Neural cell (in vitro differentiated cells): ENCODE data around the gene SF1. TPM values are rescaled to one million over a fixed set of nuclear protein-coding genes. Genes with fewer than 3 reads are reported as not detected.

Source experiments
- H2AFZ ChIP-seq: fragments of 200-600, 300-800 bp; sonication (generic), shearing (Covaris generic); 2 replicates; pipeline ENCODE4 v1.6.0; 2014; ENCODE audit warnings: low read depth, mild to moderate bottlenecking, antibody characterized with exemption, low read length, moderate library complexity
- H3F3A ChIP-seq: fragments of 200-600 bp; shearing (Covaris generic); 2 replicates; pipeline ENCODE4 v1.6.1; 2016; ENCODE audit warnings: mild to moderate bottlenecking, moderate library complexity, mixed read lengths, antibody characterized with exemption, low read length; ENCODE audit not compliant: insufficient read depth, poor library complexity, severe bottlenecking
- H3K27ac ChIP-seq: fragments of 200-600, 300-800 bp; sonication (generic), shearing (Covaris generic); 2 replicates; pipeline ENCODE4 v1.5.1; 2014; ENCODE audit warnings: mild to moderate bottlenecking, low read length, moderate library complexity
- H3K27me3 ChIP-seq: fragments of 300-800, 200-600 bp; sonication (generic), shearing (Covaris generic); 2 replicates; pipeline ENCODE4 v1.6.0; 2014; ENCODE audit warnings: mild to moderate bottlenecking, low read depth, low read length, moderate library complexity; ENCODE audit not compliant: insufficient read depth
- H3K36me3 ChIP-seq: fragments of 300-800, 200-600 bp; sonication (generic), shearing (Covaris generic); 2 replicates; pipeline ENCODE4 v1.5.1; 2014; ENCODE audit warnings: mild to moderate bottlenecking, antibody characterized with exemption, low read length, moderate library complexity; ENCODE audit not compliant: insufficient read depth
- H3K4me2 ChIP-seq: fragments of 300-800, 200-600 bp; sonication (generic), shearing (Covaris generic); 2 replicates; pipeline ENCODE4 v1.6.0; 2014; ENCODE audit warnings: mild to moderate bottlenecking, low read length
- H3K4me3 ChIP-seq: fragments of 300-800, 200-600 bp; sonication (generic), shearing (Covaris generic); 2 replicates; pipeline ENCODE4 v1.5.1; 2014; ENCODE audit warnings: mild to moderate bottlenecking, low read length, moderate library complexity
- H3K79me2 ChIP-seq: fragments of 200-600 bp; shearing (Covaris generic); replicated peaks from 2 replicates; pipeline ENCODE4 v1.6.0; 2014; ENCODE audit warnings: mild to moderate bottlenecking, low read length, moderate library complexity; ENCODE audit not compliant: insufficient read depth
- H3K9ac ChIP-seq: fragments of 300-800, 200-600 bp; sonication (generic), shearing (Covaris generic); 2 replicates; pipeline ENCODE4 v1.6.1; 2016; ENCODE audit warnings: mild to moderate bottlenecking, low read length, mixed read lengths
- H3K9me2 ChIP-seq: fragments of 200-600 bp; shearing (Covaris generic); 2 replicates; pipeline ENCODE4 v1.6.1; 2016; ENCODE audit warnings: mild to moderate bottlenecking, low read length, mixed read lengths; ENCODE audit not compliant: insufficient read depth
- H3K9me3 ChIP-seq: fragments of 200-600, 300-800 bp; sonication (generic), shearing (Covaris generic); 2 replicates; pipeline ENCODE4 v1.6.1; 2016; ENCODE audit warnings: mild to moderate bottlenecking, mixed run types, low read length, moderate library complexity, mixed read lengths
- H4K20me1 ChIP-seq: fragments of 200-600 bp; shearing (Covaris generic); 2 replicates; pipeline ENCODE4 v1.6.1; 2016; ENCODE audit warnings: mild to moderate bottlenecking, mixed run types; ENCODE audit not compliant: insufficient read depth
- CTCF ChIP-seq: fragments of 450-650 bp; IDR thresholded peaks from 2 replicates; pipeline ENCODE4 v1.5.1; 2014; ENCODE audit warnings: antibody characterized with exemption, mild to moderate bottlenecking, moderate library complexity; ENCODE audit not compliant: poor library complexity, severe bottlenecking
- EP300 ChIP-seq: fragments of 450-650 bp; conservative IDR thresholded peaks from 2 replicates; pipeline ENCODE4 v1.6.1; 2014; ENCODE audit warnings: antibody characterized with exemption, mild to moderate bottlenecking, moderate library complexity; ENCODE audit not compliant: poor library complexity, severe bottlenecking
- EZH2 ChIP-seq: fragments of 200-600, 300-800 bp; shearing (Covaris generic), sonication (generic); IDR thresholded peaks from 2 replicates; pipeline ENCODE4 v1.6.1; 2014; ENCODE audit warnings: antibody characterized with exemption, low read length, borderline replicate concordance, mild to moderate bottlenecking; ENCODE audit not compliant: insufficient read depth, poor library complexity, severe bottlenecking
- MXI1 ChIP-seq: fragments of 450-650 bp; conservative IDR thresholded peaks from 2 replicates; pipeline ENCODE4 v1.6.1; 2014; ENCODE audit warnings: antibody characterized with exemption, mild to moderate bottlenecking; ENCODE audit not compliant: poor library complexity, severe bottlenecking
- POLR2AphosphoS5 ChIP-seq: IDR thresholded peaks from 2 replicates; pipeline ENCODE4 v1.6.1; 2012
- RAD21 ChIP-seq: fragments of 450-650 bp; conservative IDR thresholded peaks from 2 replicates; pipeline ENCODE4 v1.6.1; 2014; ENCODE audit warnings: antibody characterized with exemption, mild to moderate bottlenecking, moderate library complexity
- REST ChIP-seq: IDR thresholded peaks from 2 replicates; pipeline ENCODE4 v1.6.1; 2012; ENCODE audit warnings: borderline replicate concordance
- SMC3 ChIP-seq: fragments of 450-650 bp; conservative IDR thresholded peaks from 2 replicates; pipeline ENCODE4 v1.6.1; 2014; ENCODE audit warnings: antibody characterized with exemption, mild to moderate bottlenecking, moderate library complexity; ENCODE audit not compliant: poor library complexity
- TAF1 ChIP-seq: IDR thresholded peaks from 2 replicates; pipeline ENCODE4 v1.6.1; 2012; ENCODE audit warnings: low read depth
- polyA plus RNA-seq: library from polyadenylated mRNA; depleted of rRNA; stranded (reverse); fragments of >200 nt; gene quantifications from 2 replicates; pipeline ENCODE4 v1.2.3, GENCODE V29; 2014

SF1 gene
- polyA plus RNA-seq, 1 donor from 2014 or later, result 53.2 TPM

DNA sequence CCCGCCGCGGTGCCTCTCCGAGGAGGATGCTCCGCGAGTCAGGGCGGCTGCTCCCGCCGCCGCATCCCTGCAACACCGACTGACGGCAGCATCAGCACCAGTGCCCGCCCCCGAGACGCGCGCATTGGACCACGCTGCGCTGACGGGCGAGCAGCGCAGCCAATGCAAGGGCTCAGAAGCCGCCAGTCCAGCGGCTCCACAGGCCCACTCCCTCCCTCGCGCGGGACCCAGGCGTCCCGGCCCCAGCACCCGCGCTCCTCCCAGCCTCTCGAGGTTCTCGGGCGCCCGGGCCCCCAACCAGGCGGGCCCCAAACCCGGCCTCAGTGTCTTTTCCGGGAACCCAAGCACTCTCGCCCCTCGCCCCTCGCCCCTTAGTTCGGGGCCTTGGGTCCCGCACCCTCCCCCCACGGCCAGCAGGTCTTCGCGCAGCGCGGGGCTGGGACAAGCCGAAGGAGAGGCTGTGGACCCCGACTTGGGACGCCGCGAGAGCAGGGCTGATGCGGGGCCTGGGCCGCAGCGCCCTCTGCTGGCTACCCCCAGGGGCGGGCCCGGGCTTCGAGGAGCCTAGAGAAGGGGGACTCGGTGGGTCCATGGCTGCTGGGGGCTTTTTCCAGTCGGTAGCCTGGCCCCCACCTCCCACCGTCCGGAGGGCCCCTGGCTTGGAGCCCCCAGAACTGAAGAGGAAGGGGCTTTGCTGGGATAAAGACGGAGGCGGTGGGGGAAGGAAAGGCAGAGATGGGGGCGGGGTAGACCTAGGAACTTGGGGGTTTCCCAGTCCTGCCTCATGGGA lies 55.0 kb downstream of the SF1 start, which contains the start of gene NRXN2:
Gene NRXN2, minus strand, starts transcription at position 81 of the 790 bp plus-strand sequence. CDS start 9,498 bp downstream, outside the sequence.
- Histone ChIP-seq H3K9me2 (no peaks in the 10 kb centered on the region), H3K27me3 (no peaks in the 10 kb centered on the region), H3K36me3 (no peaks in the 10 kb centered on the region), H3F3A (no peaks in the 10 kb centered on the region), H3K9me3 (no peaks in the 10 kb centered on the region), H4K20me1 (peaks cover 6% of the 10 kb centered on the region), H3K4me2 (peak within 1 kb of the TSS; percentile 91), H3K27ac (peak within 1 kb of the TSS; percentile 96), H3K9ac (peak within 1 kb of the TSS; percentile 97), H2AFZ (peak within 1 kb of the TSS; percentile 53), H3K4me3 (peak within 1 kb of the TSS; percentile 91), H3K79me2 (peaks cover 43% of the 10 kb centered on the region)
- peak; percentile 81 for TF ChIP-seq POLR2AphosphoS5
- peak; percentile 79 for TF ChIP-seq RAD21
- peak; percentile 53 for TF ChIP-seq REST
- peak; percentile 96 for TF ChIP-seq CTCF
- peak; percentile 55 for TF ChIP-seq EP300
- peak; percentile 52 for TF ChIP-seq MXI1
- peak; percentile 86 for TF ChIP-seq SMC3
- TF ChIP-seq EZH2, result no peak
- TF ChIP-seq TAF1, result peak; percentile 69

DNA sequence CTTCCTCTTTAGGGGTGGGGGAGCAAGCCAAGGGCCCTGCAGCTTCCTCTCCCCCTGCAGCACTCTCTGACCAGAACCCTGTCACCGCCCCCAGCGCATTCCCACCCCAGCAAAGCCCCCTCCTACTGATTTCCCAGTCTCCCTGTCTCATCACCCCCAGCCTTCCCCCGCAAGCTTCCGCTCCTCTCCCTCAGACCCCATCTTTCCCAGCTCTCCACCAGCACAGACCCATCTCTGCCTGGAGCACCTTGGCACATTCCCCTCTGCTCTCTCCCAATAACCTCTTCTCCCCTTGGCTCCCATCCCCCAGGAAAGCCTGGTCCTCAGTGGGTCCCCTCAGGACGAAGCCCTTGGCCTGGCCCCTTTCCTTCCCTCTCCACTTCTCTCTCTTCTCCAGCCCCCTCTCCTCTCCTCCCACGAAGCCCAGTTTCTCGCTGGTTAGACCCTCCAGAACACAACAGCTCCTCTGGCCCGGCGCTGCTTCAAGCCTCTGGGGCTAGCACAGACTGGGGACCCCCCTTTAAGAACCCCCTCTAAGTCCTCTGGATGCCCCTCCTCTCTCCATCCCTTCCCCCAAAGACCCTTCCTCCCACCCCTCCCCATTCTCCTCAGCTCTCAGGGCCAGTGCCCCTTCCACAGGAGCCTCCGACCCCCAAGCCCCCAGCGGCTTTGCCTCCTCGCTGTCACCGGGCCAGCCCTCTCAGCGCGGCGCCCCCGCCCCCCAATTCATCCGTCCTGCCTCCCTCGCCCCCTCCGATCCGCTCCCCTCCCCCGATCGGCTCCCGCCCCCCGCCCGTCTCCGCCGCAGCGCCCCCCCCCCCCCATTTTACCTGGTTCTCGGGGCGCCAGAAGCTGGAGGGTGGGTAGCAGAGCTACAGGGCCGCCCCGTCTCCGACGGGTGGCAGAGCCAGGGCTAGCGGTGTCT lies 55.9 kb downstream of the SF1 start:
- TF ChIP-seq TAF1 (peak; percentile 31), CTCF (no peak), MXI1 (no peak), EP300 (no peak), REST (no peak), EZH2 (no peak), POLR2AphosphoS5 (no peak), RAD21 (no peak), SMC3 (peak; percentile 31)
- peak overlapping the region; percentile 96 for H3K27ac ChIP-seq
- H4K20me1 ChIP-seq, result peaks cover 12% of the 10 kb centered on the region
- no peaks in the 10 kb centered on the region for H3K9me3 ChIP-seq
- no peaks in the 10 kb centered on the region for H3K27me3 ChIP-seq
- peaks cover 52% of the 10 kb centered on the region for H3K79me2 ChIP-seq
- H3K9me2 ChIP-seq, result no peaks in the 10 kb centered on the region
- H3K4me2 ChIP-seq, result peak overlapping the region; percentile 91
- peak overlapping the region; percentile 97 for H3K9ac ChIP-seq
- no peaks in the 10 kb centered on the region for H3F3A ChIP-seq
- H3K36me3 ChIP-seq, result no peaks in the 10 kb centered on the region
- peak overlapping the region; percentile 91 for H3K4me3 ChIP-seq
- H2AFZ ChIP-seq, result no peak overlapping the region
